OCI-LY7 (cell line): Measurements from ENCODE around the gene ZNF195.
"Not testable (repeated sequence)": the region's sequence is repeated elsewhere in the genome, so short reads cannot be mapped to it uniquely, and the experiment has no call there.

Source experiments
- CTCF ChIP-seq: fragments of 200-600 bp; sonication (generic); conservative IDR thresholded peaks from 2 replicates; pipeline ENCODE4 v1.5.1; 2014; ENCODE audit warnings: mild to moderate bottlenecking, antibody characterized with exemption, low read length, moderate library complexity, mixed read lengths
- EZH2phosphoT487 ChIP-seq: fragments of 200-600 bp; sonication (generic); IDR thresholded peaks from 2 replicates; pipeline ENCODE4 v1.6.1; 2018; ENCODE audit warnings: low read depth, borderline replicate concordance, mild to moderate bottlenecking, mixed run types, antibody characterized with exemption, low read length, moderate library complexity, mixed read lengths

- TF ChIP-seq CTCF, EZH2phosphoT487: not testable (repeated sequence)
Observed at GRCh38 chr11:3401052-3401451, 22.1 kb upstream of the ZNF195 start.
